CD14-positive monocyte (primary cell): Measurements from ENCODE around the gene GBGT1. TPM values are rescaled to one million over a fixed set of nuclear protein-coding genes. Genes with fewer than 3 reads are reported as not detected.

Source experiments
- DNase-seq, 3 donors: peaks; one replicate each; pipeline ENCODE4 v3.0.0-alpha.2; 2011 to 2022
- H2AFZ ChIP-seq: 2 replicates; pipeline ENCODE4 v1.6.0; 2012; ENCODE audit warnings: mild to moderate bottlenecking, low read depth, low read length, inconsistent platforms; ENCODE audit not compliant: insufficient read depth, poor library complexity, severe bottlenecking
- H3K27ac ChIP-seq, 2 donors: 1 replicate in 1 of 2; 2 replicates in 1 of 2; pipeline ENCODE4 v1.5.1; 2012 to 2013; ENCODE audit warnings: low read length in 2 of 2, control low read depth in 1 of 2, inconsistent platforms in 1 of 2, low read depth in 1 of 2, mild to moderate bottlenecking in 1 of 2
- H3K27me3 ChIP-seq, 2 donors: one replicate each; pipeline versions ENCODE4 v1.6.0 to v1.6.1; 2011 to 2013; ENCODE audit warnings: low read length in 2 of 2; ENCODE audit not compliant: control insufficient read depth in 2 of 2, insufficient read depth in 2 of 2
- H3K36me3 ChIP-seq, 2 donors: replicated peaks in 1 of 2; 1 replicate in 1 of 2; 2 replicates in 1 of 2; pipeline versions ENCODE4 v1.5.1 to v1.6.1; 2012 to 2013; ENCODE audit warnings: low read length in 2 of 2, control low read depth in 1 of 2, inconsistent platforms in 1 of 2, mild to moderate bottlenecking in 1 of 2; ENCODE audit not compliant: insufficient read depth in 2 of 2, control insufficient read depth in 1 of 2
- H3K4me1 ChIP-seq, 2 donors: 1 replicate in 1 of 2; 2 replicates in 1 of 2; pipeline versions ENCODE4 v1.5.1 to v1.6.1; 2012 to 2013; ENCODE audit warnings: low read length in 2 of 2, control low read depth in 1 of 2, inconsistent platforms in 1 of 2, mild to moderate bottlenecking in 1 of 2, moderate library complexity in 1 of 2; ENCODE audit not compliant: insufficient read depth in 2 of 2, control insufficient read depth in 1 of 2
- H3K4me2 ChIP-seq: replicated peaks from 2 replicates; pipeline ENCODE3; 2012; ENCODE audit warnings: low read length, moderate library complexity, mild to moderate bottlenecking; ENCODE audit not compliant: poor library complexity, severe bottlenecking; ENCODE audit errors: extremely low read depth
- H3K4me3 ChIP-seq, 3 experiments: fragments of 200-600 bp in 1 of 3; sonication (generic) in 1 of 3; replicated peaks in 1 of 3; 1 replicate in 2 of 3; 2 replicates in 1 of 3; pipeline ENCODE4 v1.5.1; 2011 to 2013; ENCODE audit warnings: low read length in 3 of 3, mild to moderate bottlenecking in 3 of 3, control low read depth in 2 of 3, low read depth in 2 of 3, inconsistent platforms in 1 of 3, moderate library complexity in 1 of 3
- H3K79me2 ChIP-seq: 2 replicates; pipeline ENCODE4 v1.6.0; 2012; ENCODE audit warnings: mild to moderate bottlenecking, control low read depth, inconsistent platforms, low read length, moderate library complexity; ENCODE audit not compliant: insufficient read depth
- H3K9ac ChIP-seq: 2 replicates; pipeline ENCODE4 v1.6.0; 2017; ENCODE audit warnings: low read length, mild to moderate bottlenecking; ENCODE audit not compliant: insufficient read depth, poor library complexity, severe bottlenecking
- H3K9me3 ChIP-seq, 2 donors: replicated peaks in 1 of 2; 1 replicate in 1 of 2; 2 replicates in 1 of 2; pipeline versions ENCODE4 v1.5.1 to v1.6.1; 2012 to 2013; ENCODE audit warnings: low read length in 2 of 2, control low read depth in 1 of 2; ENCODE audit not compliant: control insufficient read depth in 1 of 2, insufficient read depth in 1 of 2
- H4K20me1 ChIP-seq: 2 replicates; pipeline ENCODE4 v1.6.0; 2012; ENCODE audit warnings: mild to moderate bottlenecking, low read length, control low read depth, moderate library complexity; ENCODE audit not compliant: insufficient read depth
- H3K27ac Mint-ChIP-seq, 7 donors: one replicate each; pipeline ENCODE4 v1.8.0; 2020; ENCODE audit warnings: mild to moderate bottlenecking in 7 of 7, mixed read lengths in 7 of 7, moderate library complexity in 6 of 7, inconsistent platforms in 2 of 7
- H3K27me3 Mint-ChIP-seq, 3 donors: one replicate each; pipeline ENCODE4 v1.8.0; 2021 to 2022; ENCODE audit warnings: low read depth in 3 of 3, mild to moderate bottlenecking in 3 of 3, mixed read lengths in 3 of 3, moderate library complexity in 3 of 3, inconsistent platforms in 1 of 3
- H3K36me3 Mint-ChIP-seq, 2 donors: one replicate each; pipeline ENCODE4 v1.8.0; 2020; ENCODE audit warnings: mixed read lengths in 2 of 2, inconsistent platforms in 1 of 2, mild to moderate bottlenecking in 1 of 2
- H3K4me1 Mint-ChIP-seq: one replicate; pipeline ENCODE4 v1.8.0; 2020; ENCODE audit warnings: mild to moderate bottlenecking, mixed read lengths
- H3K4me3 Mint-ChIP-seq, 2 donors: one replicate each; pipeline ENCODE4 v1.8.0; 2020; ENCODE audit warnings: mild to moderate bottlenecking in 2 of 2, mixed read lengths in 2 of 2, moderate library complexity in 1 of 2
- H3K9me3 Mint-ChIP-seq, 7 donors: one replicate each; pipeline ENCODE4 v1.8.0; 2020 to 2022; ENCODE audit warnings: mixed read lengths in 7 of 7, mild to moderate bottlenecking in 6 of 7, moderate library complexity in 6 of 7, inconsistent platforms in 2 of 7
- WGBS: methylation state at CpG from one replicate; pipeline ENCODE4 v1.1.5; 2013; ENCODE audit warnings: missing lambda C conversion rate; ENCODE audit not compliant: insufficient coverage; 5-methylcytosine and 5-hydroxymethylcytosine counted together
- intact Hi-C, 2 donors: fragments of 100-400 bp; cut with micrococcal nuclease; formaldehyde crosslinking; loops; one replicate each; pipeline versions ENCODE4 v1.15.0 to v1.15.1; 2023
- polyA plus RNA-seq, 3 donors: library from polyadenylated mRNA; depleted of rRNA in 1 of 3; unstranded in 2 of 3; stranded (reverse) in 1 of 3; fragments of 300-500 nt in 2 of 3; fragments of >200 nt in 1 of 3; fragmentation: Illumina TruSeq in 2 of 3; gene quantifications; 1 replicate in 2 of 3; 2 replicates in 1 of 3; pipeline ENCODE4 v1.2.3, GENCODE V29; 2012 to 2021
- TF ChIP-seq, protein P1 (sequence below): fragments of 200-600 bp; IDR thresholded peaks from one replicate; pipeline ENCODE4 v1.8.0; 2022; ENCODE audit warnings: antibody characterized with exemption, mild to moderate bottlenecking

The GBGT1 gene
- polyA plus RNA-seq, 3 donors: 7.1 to 40.1 (median 8.0) TPM

DNA sequence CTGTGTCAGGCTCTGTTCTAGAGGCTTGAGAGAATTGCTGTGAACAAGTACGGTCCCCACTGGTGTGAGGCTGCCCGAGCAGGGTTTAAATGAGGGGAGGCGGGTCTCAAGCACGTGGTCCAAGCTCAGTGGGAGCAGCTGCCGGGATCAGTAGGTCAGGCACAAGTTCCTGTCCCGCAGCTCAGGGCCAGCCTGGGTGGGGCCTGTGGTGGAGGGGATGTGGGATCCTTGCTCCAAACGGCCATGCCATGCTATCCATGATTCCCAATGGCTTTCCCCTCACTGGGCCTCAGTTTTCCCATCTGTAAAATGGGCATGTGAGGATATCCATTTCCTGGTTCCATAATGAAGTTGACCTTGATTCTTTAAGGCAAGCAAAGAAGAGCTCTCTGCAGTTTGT is 28.3 kb upstream of the GBGT1 start:
- H2AFZ ChIP-seq: no peak overlapping the region
- H3K4me1 ChIP-seq: no peaks in the 10 kb centered on the region
- intact Hi-C loops: no loop called here
- no peaks in the 10 kb centered on the region for H4K20me1 ChIP-seq
- TF ChIP-seq, protein P1, sequence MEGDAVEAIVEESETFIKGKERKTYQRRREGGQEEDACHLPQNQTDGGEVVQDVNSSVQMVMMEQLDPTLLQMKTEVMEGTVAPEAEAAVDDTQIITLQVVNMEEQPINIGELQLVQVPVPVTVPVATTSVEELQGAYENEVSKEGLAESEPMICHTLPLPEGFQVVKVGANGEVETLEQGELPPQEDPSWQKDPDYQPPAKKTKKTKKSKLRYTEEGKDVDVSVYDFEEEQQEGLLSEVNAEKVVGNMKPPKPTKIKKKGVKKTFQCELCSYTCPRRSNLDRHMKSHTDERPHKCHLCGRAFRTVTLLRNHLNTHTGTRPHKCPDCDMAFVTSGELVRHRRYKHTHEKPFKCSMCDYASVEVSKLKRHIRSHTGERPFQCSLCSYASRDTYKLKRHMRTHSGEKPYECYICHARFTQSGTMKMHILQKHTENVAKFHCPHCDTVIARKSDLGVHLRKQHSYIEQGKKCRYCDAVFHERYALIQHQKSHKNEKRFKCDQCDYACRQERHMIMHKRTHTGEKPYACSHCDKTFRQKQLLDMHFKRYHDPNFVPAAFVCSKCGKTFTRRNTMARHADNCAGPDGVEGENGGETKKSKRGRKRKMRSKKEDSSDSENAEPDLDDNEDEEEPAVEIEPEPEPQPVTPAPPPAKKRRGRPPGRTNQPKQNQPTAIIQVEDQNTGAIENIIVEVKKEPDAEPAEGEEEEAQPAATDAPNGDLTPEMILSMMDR: no peak
- H3K9me3 Mint-ChIP-seq: peaks cover 0 to 7% (median 3%) of the 10 kb centered on the region in 7 donors
- no peak overlapping the region for H3K4me3 Mint-ChIP-seq
- no peak overlapping the region for H3K4me3 ChIP-seq
- peaks cover 0 to 5% of the 10 kb centered on the region in 2 donors for H3K27me3 ChIP-seq
- H3K27ac ChIP-seq: no peak overlapping the region
- peaks cover 13 to 16% (median 15%) of the 10 kb centered on the region in 3 donors for H3K27me3 Mint-ChIP-seq
- H3K9me3 ChIP-seq: peaks cover 0 to 5% of the 10 kb centered on the region in 2 donors
- no peak for DNase-seq
- H3K36me3 ChIP-seq: no peaks in the 10 kb centered on the region
- H3K9ac ChIP-seq: no peak overlapping the region
- H3K79me2 ChIP-seq: no peaks in the 10 kb centered on the region
- H3K36me3 Mint-ChIP-seq: no peaks in the 10 kb centered on the region
- WGBS: 78% methylated on average over 4 of the region's 7 CpGs
- no peak overlapping the region for H3K4me2 ChIP-seq
- no peak overlapping the region for H3K27ac Mint-ChIP-seq
- no peaks in the 10 kb centered on the region for H3K4me1 Mint-ChIP-seq

DNA sequence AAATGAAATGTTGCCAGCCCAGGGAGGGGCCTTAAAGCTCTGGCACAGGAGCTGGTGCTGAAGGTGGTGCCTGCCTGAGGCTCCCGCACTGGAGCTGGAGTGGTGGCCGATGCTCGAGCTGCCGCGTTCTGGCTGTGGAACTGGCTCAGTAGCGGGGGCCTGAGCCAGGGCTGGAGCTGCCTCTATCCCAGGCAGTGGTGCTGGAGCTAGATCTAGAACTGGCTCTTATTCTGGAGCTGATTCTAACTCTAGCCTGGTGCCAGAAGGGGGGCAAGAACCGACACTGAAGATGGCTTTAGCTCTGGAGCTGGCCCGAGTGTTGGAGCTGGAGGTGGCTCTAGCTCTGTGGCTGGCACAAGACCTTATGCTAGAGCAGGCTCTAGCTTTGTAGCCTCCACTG is 26.1 kb upstream of the GBGT1 start:
- Histone ChIP-seq H3K9ac (no peak overlapping the region), H3K9me3 (peaks cover 0 to under 1% of the 10 kb centered on the region in 2 donors), H3K79me2 (no peaks in the 10 kb centered on the region), H2AFZ (no peak overlapping the region), H3K4me2 (no peak overlapping the region), H3K27me3 (peaks cover 0 to 9% of the 10 kb centered on the region in 2 donors), H3K36me3 (no peaks in the 10 kb centered on the region), H3K27ac (no peak overlapping the region), H3K4me1 (peaks cover 3 to 8% of the 10 kb centered on the region in 2 donors), H4K20me1 (no peaks in the 10 kb centered on the region), H3K4me3 (no peak overlapping the region)
- H3K9me3 Mint-ChIP-seq: peaks cover 0 to 3% (median 2%) of the 10 kb centered on the region in 7 donors
- no peak overlapping the region for H3K4me3 Mint-ChIP-seq
- 90% methylated on average over 8 of the region's 8 CpGs for WGBS
- H3K4me1 Mint-ChIP-seq: peaks cover 8% of the 10 kb centered on the region
- no peaks in the 10 kb centered on the region for H3K36me3 Mint-ChIP-seq
- no peak for DNase-seq
- intact Hi-C loops: loop anchor here in 1 of 2 donors (10.0 kb wide), 1 partner anchor 145 kb away; the partner anchor contains the start of gene SURF6
- peaks cover 12 to 21% (median 15%) of the 10 kb centered on the region in 3 donors for H3K27me3 Mint-ChIP-seq
- no peak overlapping the region for H3K27ac Mint-ChIP-seq
- TF ChIP-seq, protein P1: no peak
